Activated CD4-positive, alpha-beta memory T cell treated with anti-CD3 and anti-CD28 coated beads for 36 hours (primary cell): ENCODE measurements around the gene ALOXE3. TPM values are rescaled to one million over a fixed set of nuclear protein-coding genes. Genes with fewer than 3 reads are reported as not detected.

Experiments
- CTCF ChIA-PET: fragments of 350-600 bp; sonication (Branson Sonifier 250); formaldehyde crosslinking; loops from one replicate; lab custom pipeline; 2021; ENCODE audit warnings: antibody characterized with exemption, inconsistent platforms; lab: Charles Lee
- POLR2A ChIA-PET: fragments of 350-600 bp; sonication (Branson Sonifier 250); formaldehyde crosslinking; loops from one replicate; lab custom pipeline; 2021; ENCODE audit warnings: antibody characterized with exemption; lab: Charles Lee
- DNase-seq: peaks from one replicate; pipeline ENCODE4 v3.0.0-alpha.2; 2020
- H3K27ac Mint-ChIP-seq: one replicate; pipeline ENCODE4 v1.8.0; 2021; ENCODE audit warnings: mixed read lengths
- H3K27me3 Mint-ChIP-seq: one replicate; pipeline ENCODE4 v1.8.0; 2021; ENCODE audit warnings: mixed read lengths
- H3K36me3 Mint-ChIP-seq: one replicate; pipeline ENCODE4 v1.8.0; 2021; ENCODE audit warnings: mixed read lengths
- H3K4me1 Mint-ChIP-seq: one replicate; pipeline ENCODE4 v1.8.0; 2021; ENCODE audit warnings: low read depth, mixed read lengths
- H3K4me3 Mint-ChIP-seq: one replicate; pipeline ENCODE4 v1.8.0; 2021; ENCODE audit warnings: mild to moderate bottlenecking, mixed read lengths
- H3K9me3 Mint-ChIP-seq: one replicate; pipeline ENCODE4 v1.8.0; 2021; ENCODE audit warnings: mixed read lengths
- intact Hi-C: fragments of 100-400 bp; cut with micrococcal nuclease; formaldehyde crosslinking; loops from one replicate; pipeline ENCODE4 v1.15.1; 2023
- total RNA-seq, 2 experiments: library from RNA; stranded (reverse); gene quantifications; one replicate each; pipeline ENCODE4 v1.2.3, GENCODE V29; 2021

ALOXE3 gene
- total RNA-seq, 2 experiments from 2014 or later, result 0.12 TPM

DNA sequence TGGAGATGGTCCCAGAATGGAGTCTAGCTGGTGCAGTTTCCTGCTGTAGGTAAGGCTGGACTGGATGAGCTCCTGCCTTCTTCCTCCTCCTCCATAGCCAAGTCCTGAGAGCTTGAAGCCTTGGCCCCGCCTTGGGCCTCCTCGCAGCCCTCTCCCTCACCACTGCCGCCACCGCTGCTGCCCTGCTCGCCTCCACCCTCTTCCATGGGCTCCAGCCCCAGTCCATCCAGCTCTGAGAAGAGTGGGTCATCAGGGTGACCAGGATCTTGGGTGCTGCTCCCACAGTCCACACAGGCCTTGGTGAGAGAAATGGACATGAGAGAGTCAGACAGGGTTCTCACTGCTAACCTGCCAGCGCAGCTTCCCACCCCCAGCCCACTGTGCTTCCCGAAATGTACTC lies 22.7 kb upstream of the ALOXE3 start:
- no peaks in the 10 kb centered on the region for H3K9me3 Mint-ChIP-seq
- CTCF ChIA-PET, result interaction anchor here (1.7 to 4.6 kb wide), 3 partner anchors 19 to 31 kb away, joined by 6 to 37 read pairs (median 8); no protein-coding TSS in a partner anchor
- H3K4me1 Mint-ChIP-seq, result peaks cover 2% of the 10 kb centered on the region
- intact Hi-C loops, result no loop called here
- H3K27ac Mint-ChIP-seq, result no peak overlapping the region
- H3K4me3 Mint-ChIP-seq, result no peak overlapping the region
- H3K27me3 Mint-ChIP-seq, result peaks cover 1% of the 10 kb centered on the region
- POLR2A ChIA-PET, result interaction anchor here (1.2 to 3.8 kb wide), 4 partner anchors 11 to 32 kb away, joined by 3 to 34 read pairs (median 4); partner anchors contain the start of gene PER1
- DNase-seq, result no peak
- H3K36me3 Mint-ChIP-seq, result peaks cover 24% of the 10 kb centered on the region

DNA sequence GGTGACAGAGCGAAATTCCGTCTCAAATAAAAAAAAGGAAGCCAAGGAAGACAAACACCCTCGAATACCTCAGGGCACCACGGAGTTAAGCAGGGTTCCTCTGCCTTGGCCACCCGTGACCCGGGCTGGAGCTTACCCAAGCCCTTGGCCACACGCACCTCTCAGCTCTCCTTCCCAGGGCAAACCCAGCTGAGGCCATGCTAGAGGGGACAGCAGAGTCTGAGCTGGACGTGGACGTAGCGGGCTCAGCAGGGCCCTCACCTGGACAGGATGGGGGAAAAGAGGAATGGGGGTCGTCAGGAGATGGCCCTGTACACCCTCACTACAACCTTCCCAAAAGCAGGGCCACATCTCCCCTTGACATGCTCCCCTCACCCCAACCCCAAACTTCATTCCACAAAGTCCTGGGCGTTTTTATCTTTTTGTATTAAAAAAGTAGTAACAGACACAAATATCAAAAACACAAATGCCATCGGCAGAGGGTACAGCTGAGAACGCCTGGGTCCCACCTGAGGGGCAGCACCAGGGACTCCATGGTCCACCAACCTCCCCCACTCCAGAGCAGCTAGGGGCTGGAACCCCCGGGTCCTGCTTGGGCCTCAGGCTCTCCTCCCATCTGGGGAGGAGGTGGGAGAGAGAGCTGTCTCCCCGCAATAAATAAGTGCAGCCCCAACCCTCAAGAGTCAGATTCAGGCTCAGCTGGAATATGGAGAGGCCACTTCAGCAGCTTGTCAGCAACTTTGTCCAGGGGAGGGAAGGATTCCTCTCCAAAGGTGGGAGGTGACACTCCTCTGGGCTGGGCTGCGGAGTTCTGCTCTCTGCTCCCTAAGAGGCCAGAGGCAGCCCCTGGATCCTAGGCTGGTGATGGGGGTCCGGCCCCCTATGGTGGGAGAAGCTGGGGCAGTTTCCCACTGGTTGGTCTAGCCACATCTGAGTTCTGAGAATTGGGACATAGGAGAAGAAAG lies 22.0 kb upstream of the ALOXE3 start:
- peaks cover 1% of the 10 kb centered on the region for H3K27me3 Mint-ChIP-seq
- no peak overlapping the region for H3K4me3 Mint-ChIP-seq
- ChIA-PET CTCF (interaction anchor here (0.8 to 4.6 kb wide), 12 partner anchors 10 to 80 kb away, joined by 3 to 37 read pairs (median 8); partner anchors contain the start of gene HES7), POLR2A (interaction anchor here (1.2 to 3.8 kb wide), 7 partner anchors 12 to 48 kb away, joined by 3 to 34 read pairs (median 4); partner anchors contain the start of gene PER1)
- intact Hi-C loops, result no loop called here
- no peak for DNase-seq
- peaks cover 19% of the 10 kb centered on the region for H3K36me3 Mint-ChIP-seq
- H3K27ac Mint-ChIP-seq, result no peak overlapping the region
- no peaks in the 10 kb centered on the region for H3K9me3 Mint-ChIP-seq
- H3K4me1 Mint-ChIP-seq, result peaks cover 2% of the 10 kb centered on the region

DNA sequence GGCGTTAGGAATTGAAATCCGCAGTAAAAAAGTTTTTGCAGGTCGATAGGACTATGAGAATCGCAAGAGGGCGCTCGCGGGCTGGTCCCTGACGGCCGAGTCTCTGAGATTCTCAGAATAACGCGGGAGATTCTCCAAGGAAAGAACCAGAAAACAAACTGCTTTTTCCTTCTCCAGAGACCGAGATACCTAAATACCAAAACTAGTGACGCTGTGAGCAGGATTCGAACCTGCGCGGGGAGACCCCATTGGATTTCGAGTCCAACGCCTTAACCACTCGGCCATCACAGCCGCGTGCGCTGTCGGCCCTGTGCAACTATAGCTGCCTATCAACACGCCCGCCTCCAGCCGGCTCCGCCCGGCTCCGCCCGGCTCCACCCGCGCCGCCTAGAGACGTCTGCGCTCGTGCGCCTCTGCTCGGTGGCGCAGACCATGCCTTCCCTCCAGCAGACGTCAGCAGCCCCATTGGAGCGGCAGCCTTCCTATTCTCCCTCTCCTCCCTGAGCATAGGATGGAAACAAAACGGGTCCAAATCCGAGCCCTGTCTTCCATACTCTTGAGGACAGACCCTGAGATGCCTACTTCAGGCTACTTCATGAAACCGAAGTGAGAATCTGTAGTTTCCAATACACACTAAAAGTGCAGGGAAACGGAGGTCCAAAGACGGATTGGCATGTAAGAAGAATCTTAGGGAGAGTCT lies 20.5 kb upstream of the ALOXE3 start:
- peak; percentile 98 for DNase-seq
- H3K27ac Mint-ChIP-seq, result no peak overlapping the region
- H3K4me3 Mint-ChIP-seq, result no peak overlapping the region
- intact Hi-C loops, result loop anchor here (1.0 to 5.0 kb wide), 10 partner anchors 12 to 298 kb away; partner anchors contain the start of genes CTC1, NDEL1 and SLC25A35
- ChIA-PET POLR2A (interaction anchor here (0.8 to 3.8 kb wide), 9 partner anchors 12 to 49 kb away, joined by 3 to 34 read pairs (median 6); partner anchors contain the start of gene PER1), CTCF (interaction anchor here (0.6 to 4.6 kb wide), 18 partner anchors 9 to 162 kb away, joined by 3 to 37 read pairs (median 8); partner anchors contain the start of genes ALOXE3, HES7 and PER1)
- H3K4me1 Mint-ChIP-seq, result peaks cover 2% of the 10 kb centered on the region
- H3K9me3 Mint-ChIP-seq, result no peaks in the 10 kb centered on the region
- H3K36me3 Mint-ChIP-seq, result peaks cover 14% of the 10 kb centered on the region
- peaks cover 1% of the 10 kb centered on the region for H3K27me3 Mint-ChIP-seq

DNA sequence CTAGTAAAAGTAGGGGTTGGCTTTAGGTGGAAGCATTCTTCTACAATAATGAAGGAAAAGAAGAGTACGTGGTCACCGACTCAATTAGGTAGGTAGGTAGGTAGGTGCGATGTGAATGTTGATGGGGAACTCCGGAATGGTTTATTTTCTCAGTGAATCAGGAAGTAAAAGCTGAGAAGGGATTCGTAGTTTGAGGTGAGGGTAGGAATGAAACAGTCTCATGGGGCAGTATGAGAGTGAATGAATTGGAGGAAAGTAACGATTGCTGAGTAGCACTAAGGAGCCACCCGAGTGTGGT lies 20.0 kb upstream of the ALOXE3 start:
- peaks cover 10% of the 10 kb centered on the region for H3K36me3 Mint-ChIP-seq
- no peak for DNase-seq
- no peak overlapping the region for H3K4me3 Mint-ChIP-seq
- peaks cover 1% of the 10 kb centered on the region for H3K27me3 Mint-ChIP-seq
- intact Hi-C loops, result loop anchor here (1.0 to 5.0 kb wide), 5 partner anchors 13 to 299 kb away; partner anchors contain the start of genes NDEL1 and SLC25A35
- ChIA-PET CTCF (interaction anchor here (0.7 to 4.6 kb wide), 18 partner anchors 11 to 157 kb away, joined by 3 to 37 read pairs (median 6); partner anchors contain the start of genes ALOXE3, HES7, PER1 and SLC25A35), POLR2A (interaction anchor here (1.1 to 3.8 kb wide), 8 partner anchors 9 to 84 kb away, joined by 3 to 34 read pairs (median 7); partner anchors contain the start of gene PER1)
- no peak overlapping the region for H3K27ac Mint-ChIP-seq
- peaks cover 2% of the 10 kb centered on the region for H3K4me1 Mint-ChIP-seq
- H3K9me3 Mint-ChIP-seq, result no peaks in the 10 kb centered on the region

DNA sequence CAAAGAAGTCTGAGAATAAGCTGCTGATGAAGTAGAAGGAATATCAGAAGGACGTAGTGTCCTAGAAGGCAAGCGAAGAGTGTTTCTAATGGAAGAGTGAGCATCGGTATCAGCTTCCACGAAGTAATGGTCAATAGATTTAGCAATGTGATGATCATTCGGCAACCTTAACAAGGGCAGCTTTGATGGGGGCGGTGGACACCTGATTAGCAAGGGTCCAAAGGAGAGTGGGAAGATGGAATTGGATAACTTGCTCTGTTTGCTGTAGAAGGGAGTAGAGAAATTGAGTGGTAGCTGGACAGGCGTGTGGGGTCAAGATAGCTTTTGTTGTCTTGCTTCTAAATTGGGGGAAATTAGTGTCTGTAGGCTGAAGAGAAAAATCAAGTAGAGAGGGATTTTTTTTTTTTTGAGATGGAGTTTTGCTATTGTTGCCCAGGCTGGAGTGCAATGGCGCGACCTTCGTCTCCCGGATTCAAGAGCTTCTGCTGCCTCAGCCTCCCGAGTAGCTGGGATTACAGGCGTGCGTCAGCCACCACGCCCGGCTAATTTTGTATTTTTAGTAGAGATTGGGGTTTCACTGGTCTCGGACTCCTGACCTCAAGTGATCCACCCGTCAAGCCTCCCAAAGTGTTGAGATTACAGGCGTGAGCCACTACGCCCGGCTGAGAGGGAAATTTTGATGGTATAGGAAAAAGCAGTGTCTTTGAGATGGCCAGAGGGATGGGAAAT lies 19.5 kb upstream of the ALOXE3 start:
- no peak overlapping the region for H3K27ac Mint-ChIP-seq
- POLR2A ChIA-PET, result interaction anchor here (1.1 to 3.0 kb wide), 6 partner anchors 9 to 84 kb away, joined by 3 to 28 read pairs (median 5); no protein-coding TSS in a partner anchor
- no peak for DNase-seq
- peaks cover 2% of the 10 kb centered on the region for H3K4me1 Mint-ChIP-seq
- H3K27me3 Mint-ChIP-seq, result peaks cover 1% of the 10 kb centered on the region
- intact Hi-C loops, result loop anchor here (1.0 to 5.0 kb wide), 5 partner anchors 13 to 299 kb away; partner anchors contain the start of genes NDEL1 and SLC25A35
- H3K9me3 Mint-ChIP-seq, result no peaks in the 10 kb centered on the region
- peaks cover 9% of the 10 kb centered on the region for H3K36me3 Mint-ChIP-seq
- CTCF ChIA-PET, result interaction anchor here (0.7 to 4.6 kb wide), 19 partner anchors 11 to 157 kb away, joined by 3 to 37 read pairs (median 6); partner anchors contain the start of genes ALOXE3, HES7, PER1 and SLC25A35
- no peak overlapping the region for H3K4me3 Mint-ChIP-seq

DNA sequence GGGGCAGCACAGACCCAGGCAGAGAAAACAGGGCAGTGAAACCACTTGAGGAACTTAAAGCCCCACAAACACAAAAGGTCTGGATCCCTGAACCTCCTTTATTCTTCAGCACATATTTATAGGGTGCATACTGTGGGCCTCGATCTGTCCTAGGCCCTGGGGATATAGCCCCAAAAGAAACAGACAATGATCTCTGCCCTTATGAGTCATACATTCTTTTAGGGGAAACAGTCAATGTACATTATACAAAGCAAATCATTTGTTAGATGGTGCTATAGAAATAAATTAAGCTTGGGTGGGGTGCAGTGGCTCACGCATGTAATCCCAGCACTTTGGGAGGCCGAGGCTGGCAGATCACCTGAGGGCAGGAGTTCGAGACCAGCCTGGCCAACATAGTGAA lies 15.6 kb upstream of the ALOXE3 start:
- Mint-ChIP-seq H3K27me3 (no peaks in the 10 kb centered on the region), H3K27ac (no peak overlapping the region), H3K9me3 (no peaks in the 10 kb centered on the region), H3K36me3 (no peaks in the 10 kb centered on the region), H3K4me3 (no peak overlapping the region), H3K4me1 (peaks cover 6% of the 10 kb centered on the region)
- intact Hi-C loops, result no loop called here
- POLR2A ChIA-PET, result no interaction called here
- CTCF ChIA-PET, result interaction anchor here (0.7 to 2.3 kb wide), 5 partner anchors 13 to 60 kb away, joined by 4 to 7 read pairs (median 5); no protein-coding TSS in a partner anchor
- DNase-seq, result no peak

DNA sequence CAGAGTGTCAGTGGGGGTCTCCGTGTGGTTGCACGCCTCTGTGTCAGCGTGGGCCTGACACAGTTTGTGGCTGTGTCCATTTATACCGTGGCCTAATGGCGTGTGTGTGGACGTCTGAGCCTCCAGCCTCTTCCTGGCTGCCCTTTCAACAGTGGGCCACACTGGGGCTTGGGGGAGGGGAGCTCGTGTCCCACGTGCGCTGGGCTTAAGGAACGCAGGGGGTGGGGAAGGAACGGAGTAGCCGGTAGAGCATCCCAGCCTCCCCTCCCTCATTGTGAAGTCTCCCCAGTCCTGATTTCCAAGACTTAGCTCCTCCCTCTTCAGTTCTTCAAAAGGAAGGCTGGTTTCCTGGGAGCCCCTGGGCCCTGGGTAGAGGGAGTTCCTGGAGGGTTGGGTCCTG lies 15.1 kb upstream of the ALOXE3 start:
- Mint-ChIP-seq H3K36me3 (no peaks in the 10 kb centered on the region), H3K27me3 (no peaks in the 10 kb centered on the region), H3K4me1 (peaks cover 6% of the 10 kb centered on the region), H3K27ac (no peak overlapping the region), H3K4me3 (no peak overlapping the region), H3K9me3 (no peaks in the 10 kb centered on the region)
- POLR2A ChIA-PET, result no interaction called here
- DNase-seq, result no peak
- CTCF ChIA-PET, result interaction anchor here (0.7 to 2.3 kb wide), 5 partner anchors 13 to 59 kb away, joined by 4 to 7 read pairs (median 5); no protein-coding TSS in a partner anchor
- intact Hi-C loops, result no loop called here

DNA sequence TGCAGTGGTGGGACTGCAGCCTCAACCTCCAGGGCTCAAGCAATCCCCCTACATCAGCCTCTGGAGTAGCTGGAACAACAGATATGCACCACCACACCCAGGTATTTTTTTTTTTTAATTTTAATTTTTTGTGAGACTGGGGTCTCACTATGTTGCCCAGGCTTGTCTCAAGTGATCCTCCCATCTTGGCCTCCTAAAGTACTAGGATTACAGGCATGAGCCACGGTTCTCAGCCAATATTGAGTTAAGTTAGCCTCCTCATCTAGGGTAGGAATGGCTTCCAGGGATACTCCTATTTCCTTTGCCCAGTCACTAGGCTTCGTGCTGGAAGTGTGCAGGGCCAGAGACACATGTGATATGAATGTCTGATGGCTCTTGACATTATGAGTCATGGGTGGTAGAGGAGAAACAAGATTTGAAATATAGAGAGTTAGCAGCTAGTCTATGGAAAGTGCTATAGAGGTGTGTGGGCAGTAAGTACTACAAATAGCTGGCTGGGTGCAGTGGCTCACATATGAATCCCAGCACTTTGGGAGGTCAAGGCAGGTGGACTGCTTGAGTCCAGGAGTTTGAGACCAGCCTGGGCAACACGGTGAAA lies 13.6 kb upstream of the ALOXE3 start:
- DNase-seq, result no peak
- peaks cover 10% of the 10 kb centered on the region for H3K4me1 Mint-ChIP-seq
- H3K4me3 Mint-ChIP-seq, result peak overlapping the region; percentile 1
- CTCF ChIA-PET, result interaction anchor here (0.6 to 0.9 kb wide), 2 partner anchors 58 to 123 kb away, joined by 4 to 5 read pairs; no protein-coding TSS in a partner anchor
- peaks cover 5% of the 10 kb centered on the region for H3K27me3 Mint-ChIP-seq
- H3K9me3 Mint-ChIP-seq, result no peaks in the 10 kb centered on the region
- H3K36me3 Mint-ChIP-seq, result no peaks in the 10 kb centered on the region
- H3K27ac Mint-ChIP-seq, result peak overlapping the region; percentile 14
- intact Hi-C loops, result no loop called here
- POLR2A ChIA-PET, result interaction anchor here (1.7 kb wide), 1 partner anchor 41 kb away, joined by 9 read pairs; no protein-coding TSS in a partner anchor

DNA sequence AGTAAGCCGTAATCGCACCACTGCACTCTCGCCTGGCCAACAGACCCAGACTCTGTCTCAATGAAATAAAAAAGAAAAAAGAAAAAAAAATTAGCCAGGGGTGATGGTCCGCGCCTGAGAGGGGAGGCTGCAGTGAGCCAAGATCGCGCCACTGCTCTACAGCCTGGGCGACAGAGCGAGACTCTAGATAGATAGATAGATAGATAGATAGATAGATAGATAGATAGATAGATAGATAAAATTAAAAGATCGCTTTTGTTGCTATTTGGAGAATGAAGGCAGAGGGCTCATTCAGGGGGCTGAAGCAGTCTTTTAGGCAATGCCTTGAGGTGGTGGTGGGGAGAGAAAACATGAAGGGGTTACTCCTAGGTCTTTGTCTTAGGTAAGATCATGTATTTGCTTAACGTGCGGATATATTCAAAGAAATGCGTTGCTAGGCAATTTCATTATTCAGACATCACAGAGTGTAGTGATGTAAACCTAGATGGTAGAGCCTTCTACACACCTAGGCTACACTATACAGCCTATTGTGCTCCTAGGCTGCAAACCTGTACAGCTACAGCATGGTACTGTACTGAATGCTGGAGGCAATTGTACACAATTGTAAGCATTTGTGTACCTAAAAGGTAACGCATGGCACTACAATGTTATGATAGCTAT lies 9.9 kb upstream of the ALOXE3 start:
- Mint-ChIP-seq H3K4me3 (no peak overlapping the region), H3K27ac (no peak overlapping the region), H3K36me3 (peaks cover 3% of the 10 kb centered on the region), H3K27me3 (peaks cover 23% of the 10 kb centered on the region), H3K4me1 (peaks cover 39% of the 10 kb centered on the region), H3K9me3 (no peaks in the 10 kb centered on the region)
- POLR2A ChIA-PET, result interaction anchor here (1.0 to 2.0 kb wide), 2 partner anchors 10 to 45 kb away, joined by 3 to 10 read pairs; no protein-coding TSS in a partner anchor
- intact Hi-C loops, result loop anchor here (10.0 kb wide), 1 partner anchor 693 kb away; the partner anchor contains the start of genes FGF11 and TMEM102
- no peak for DNase-seq
- CTCF ChIA-PET, result interaction anchor here (1.7 to 1.8 kb wide), 2 partner anchors 9 to 68 kb away, joined by 4 to 8 read pairs; partner anchors contain the start of gene ALOXE3
